SU-DHL-6 (cell line): ENCODE data around the gene PTPRN2.

Source experiments
- H2AFZ ChIP-seq: fragments of 200-600 bp; sonication (generic); 2 replicates; pipeline ENCODE4 v1.6.1; 2014; ENCODE audit warnings: low read depth, mild to moderate bottlenecking, moderate library complexity, mixed read lengths, antibody characterized with exemption, low read length; ENCODE audit not compliant: severe bottlenecking
- H3F3A ChIP-seq: fragments of 200-600 bp; shearing (Covaris generic); 2 replicates; pipeline ENCODE4 v1.6.0; 2016; ENCODE audit warnings: antibody characterized with exemption, mild to moderate bottlenecking; ENCODE audit not compliant: insufficient read depth
- H3K27ac ChIP-seq: fragments of 200-600 bp; sonication (generic); 2 replicates; pipeline ENCODE4 v1.5.1; 2016; ENCODE audit warnings: low read depth, mild to moderate bottlenecking, low read length, moderate library complexity, mixed read lengths
- H3K27me3 ChIP-seq: fragments of 200-600 bp; sonication (generic), shearing (Covaris generic); 2 replicates; pipeline ENCODE4 v1.6.0; 2014; ENCODE audit warnings: mild to moderate bottlenecking, low read length
- H3K36me3 ChIP-seq: fragments of 200-600 bp; sonication (generic); 2 replicates; pipeline ENCODE4 v1.6.1; 2014; ENCODE audit warnings: mild to moderate bottlenecking, low read length, mixed read lengths
- H3K4me2 ChIP-seq: fragments of 300-600, 200-600 bp; shearing (Covaris generic), sonication (generic); 2 replicates; pipeline ENCODE4 v1.6.0; 2014; ENCODE audit warnings: low read length, low read depth, mild to moderate bottlenecking; ENCODE audit not compliant: poor library complexity, severe bottlenecking
- H3K4me3 ChIP-seq: fragments of 200-600 bp; sonication (generic); 2 replicates; pipeline ENCODE4 v1.5.1; 2014; ENCODE audit warnings: antibody characterized with exemption, low read length, mild to moderate bottlenecking, mixed read lengths; ENCODE audit not compliant: insufficient read depth, poor library complexity, severe bottlenecking
- H3K79me2 ChIP-seq: fragments of 200-600 bp; sonication (generic); 2 replicates; pipeline ENCODE4 v1.6.1; 2014; ENCODE audit warnings: mild to moderate bottlenecking, low read length, moderate library complexity; ENCODE audit not compliant: insufficient read depth
- H3K9ac ChIP-seq: fragments of 200-600 bp; sonication (generic); 2 replicates; pipeline ENCODE4 v1.7.0; 2014; ENCODE audit warnings: mild to moderate bottlenecking, low read length
- H3K9me2 ChIP-seq: fragments of 200-600 bp; sonication (generic); replicated peaks from 2 replicates; pipeline ENCODE4 v1.6.1; 2014; ENCODE audit warnings: low read length; ENCODE audit not compliant: insufficient read depth
- H3K9me3 ChIP-seq: fragments of 200-600 bp; sonication (generic); 2 replicates; pipeline ENCODE4 v1.6.1; 2014; ENCODE audit warnings: low read length, mixed read lengths; ENCODE audit not compliant: insufficient read depth
- H4K20me1 ChIP-seq: fragments of 200-600 bp; sonication (generic); 2 replicates; pipeline ENCODE4 v1.6.1; 2014; ENCODE audit warnings: low read depth, mild to moderate bottlenecking, antibody characterized with exemption, low read length, moderate library complexity, mixed read lengths
- CTCF ChIP-seq: fragments of 200-600 bp; sonication (generic); IDR thresholded peaks from one replicate; pipeline ENCODE4 v1.5.1; 2017; ENCODE audit warnings: antibody characterized with exemption, mild to moderate bottlenecking, low read length, moderate library complexity; ENCODE audit not compliant: insufficient read depth, poor library complexity, severe bottlenecking
- EZH2phosphoT487 ChIP-seq: fragments of 200-600 bp; sonication (generic), shearing (Covaris generic); conservative IDR thresholded peaks from 2 replicates; pipeline ENCODE4 v1.6.1; 2018; ENCODE audit warnings: mild to moderate bottlenecking, antibody characterized with exemption, low read length, moderate library complexity, mixed read lengths

The PTPRN2 gene

GRCh38 chr7:157974678-157975230 lies 612.9 kb downstream of the PTPRN2 start:
- H3K79me2 ChIP-seq: no peaks in the 10 kb centered on the region
- H3K4me2 ChIP-seq: no peak overlapping the region
- H3F3A ChIP-seq: no peaks in the 10 kb centered on the region
- H3K9me2 ChIP-seq: no peaks in the 10 kb centered on the region
- no peak overlapping the region for H3K4me3 ChIP-seq
- no peaks in the 10 kb centered on the region for H4K20me1 ChIP-seq
- no peaks in the 10 kb centered on the region for H3K27me3 ChIP-seq
- H3K9ac ChIP-seq: no peak overlapping the region
- peaks cover 4% of the 10 kb centered on the region; the same call in 1 of the 2 replicates for H3K9me3 ChIP-seq
- no peak overlapping the region for H3K27ac ChIP-seq
- H2AFZ ChIP-seq: no peak overlapping the region
- TF ChIP-seq CTCF (no peak), EZH2phosphoT487 (no peak)
- H3K36me3 ChIP-seq: no peaks in the 10 kb centered on the region

- TF ChIP-seq EZH2phosphoT487 (no peak), CTCF (no peak)
- H3K9me2 ChIP-seq: no peaks in the 10 kb centered on the region
- no peak overlapping the region for H3K4me2 ChIP-seq
- H3K79me2 ChIP-seq: no peaks in the 10 kb centered on the region
- no peaks in the 10 kb centered on the region for H4K20me1 ChIP-seq
- H3K9ac ChIP-seq: no peak overlapping the region
- no peak overlapping the region for H2AFZ ChIP-seq
- H3K27ac ChIP-seq: no peak overlapping the region
- no peak overlapping the region for H3K4me3 ChIP-seq
- no peaks in the 10 kb centered on the region for H3F3A ChIP-seq
- H3K36me3 ChIP-seq: no peaks in the 10 kb centered on the region
- H3K9me3 ChIP-seq: peaks cover 4% of the 10 kb centered on the region; the same call in 1 of the 2 replicates
- no peaks in the 10 kb centered on the region for H3K27me3 ChIP-seq
Measured at GRCh38 chr7:157973971-157974677, 613.5 kb downstream of the PTPRN2 start.

GRCh38 chr7:157972914-157973313 lies 614.7 kb downstream of the PTPRN2 start:
- H3K9me2 ChIP-seq: no peaks in the 10 kb centered on the region
- H3K27ac ChIP-seq: no peak overlapping the region
- H3F3A ChIP-seq: no peaks in the 10 kb centered on the region
- H2AFZ ChIP-seq: no peak overlapping the region
- peaks cover 4% of the 10 kb centered on the region; the same call in 1 of the 2 replicates for H3K9me3 ChIP-seq
- no peaks in the 10 kb centered on the region for H4K20me1 ChIP-seq
- H3K36me3 ChIP-seq: no peaks in the 10 kb centered on the region
- no peak overlapping the region for H3K4me2 ChIP-seq
- TF ChIP-seq CTCF (no peak), EZH2phosphoT487 (no peak)
- no peak overlapping the region for H3K4me3 ChIP-seq
- H3K27me3 ChIP-seq: no peaks in the 10 kb centered on the region
- H3K9ac ChIP-seq: no peak overlapping the region
- no peaks in the 10 kb centered on the region for H3K79me2 ChIP-seq
